ENCODE measurements around the gene BICDL1.
A peak's percentile ranks its signal among the peaks of the same experiment; 100 is the strongest.

Gene BICDL1

DNA sequence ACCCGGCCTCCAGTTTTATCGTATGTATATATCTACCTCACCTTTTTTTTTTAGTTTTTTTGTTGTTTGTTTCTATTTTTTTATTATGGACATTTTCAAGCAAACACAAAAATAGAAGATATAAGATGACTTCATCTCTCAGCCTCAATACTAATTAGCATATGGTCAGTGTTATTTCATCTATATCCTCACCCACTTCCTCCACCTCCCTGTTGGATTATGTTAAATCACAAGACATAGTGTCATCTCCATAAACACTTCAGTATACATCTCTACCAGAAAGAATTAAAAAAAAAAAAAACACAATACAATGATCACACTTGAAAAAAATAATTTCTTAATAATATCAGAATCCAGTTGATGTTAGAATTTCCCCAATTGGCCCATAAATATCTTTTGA lies 92.6 kb downstream of the BICDL1 start:
- DNase-seq = no peak

DNA sequence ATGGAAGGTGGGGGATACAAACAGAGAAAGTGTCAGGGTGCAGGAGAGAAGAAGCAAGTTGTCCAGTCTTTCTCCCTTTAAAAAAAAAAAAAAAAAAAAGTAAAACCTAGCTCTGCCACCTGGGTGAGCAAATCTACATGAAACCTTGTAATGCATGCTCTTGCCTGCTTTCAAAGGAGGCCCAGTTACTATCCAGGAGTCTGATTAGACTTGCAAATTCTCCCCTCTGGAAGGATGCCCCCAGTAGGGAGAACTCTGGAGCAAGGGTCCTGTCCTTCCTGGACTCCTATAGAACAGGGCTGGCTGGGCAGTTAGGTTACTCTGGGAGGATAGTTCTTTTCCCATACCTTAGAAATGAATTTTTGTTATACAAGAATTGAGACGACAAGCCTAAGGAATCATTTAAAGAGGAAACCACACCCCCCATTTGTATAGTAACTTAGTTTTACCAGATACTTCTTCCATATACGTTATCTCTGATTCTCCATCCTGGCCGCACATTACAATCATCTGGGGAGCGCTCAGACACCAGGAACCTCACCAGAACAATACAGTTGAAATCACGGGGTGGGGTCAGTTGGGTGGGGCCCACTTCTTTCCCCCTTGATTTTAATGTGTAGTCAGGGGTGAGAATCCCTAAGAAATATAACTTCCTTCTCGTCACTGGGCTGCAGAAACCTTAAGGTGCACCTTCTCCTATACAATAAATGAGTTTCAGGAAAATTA lies 97.0 kb downstream of the BICDL1 start:
- DNase-seq = peak; percentile 60

DNA sequence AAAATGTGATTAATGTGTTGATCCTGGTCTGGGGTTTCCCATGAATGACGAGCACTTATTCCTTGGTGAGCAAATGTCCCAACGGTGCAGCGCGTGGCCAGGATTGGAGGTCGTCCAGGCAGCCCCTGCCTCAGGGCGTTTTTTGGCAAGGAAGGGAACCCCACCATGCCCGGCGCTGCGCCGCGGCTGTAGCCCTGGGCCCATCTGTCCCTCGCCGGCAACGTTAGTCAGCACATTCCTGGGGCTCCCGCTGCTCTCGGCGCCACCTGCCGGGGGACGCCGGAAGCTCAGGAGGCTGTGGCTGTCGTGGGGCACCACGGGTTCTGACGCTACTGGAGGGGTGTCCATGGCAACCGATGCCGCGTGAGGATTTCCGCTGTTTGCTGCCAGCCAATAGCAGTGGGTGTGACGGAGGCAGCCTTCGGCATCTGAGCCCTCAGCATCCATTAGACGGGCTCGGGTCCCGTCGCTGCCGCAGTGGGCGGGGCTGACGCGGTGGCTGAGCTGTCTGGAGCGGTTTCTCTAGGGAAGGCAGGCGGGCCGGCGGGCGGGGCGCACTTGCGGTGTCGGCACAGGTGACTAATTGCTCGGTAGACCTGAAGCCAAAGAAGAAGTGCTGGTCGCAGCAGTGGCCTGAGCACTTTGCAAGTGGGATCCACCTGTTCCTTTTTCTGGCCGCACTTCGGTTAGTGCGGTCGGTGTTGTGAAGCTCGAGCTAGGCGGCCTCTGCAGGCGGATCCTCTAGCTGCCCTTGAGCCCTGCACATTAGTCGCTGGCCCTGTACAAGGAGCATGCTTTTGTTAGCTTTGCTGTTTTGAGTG lies 98.0 kb downstream of the BICDL1 start:
- DNase-seq = peak; percentile 99

DNA sequence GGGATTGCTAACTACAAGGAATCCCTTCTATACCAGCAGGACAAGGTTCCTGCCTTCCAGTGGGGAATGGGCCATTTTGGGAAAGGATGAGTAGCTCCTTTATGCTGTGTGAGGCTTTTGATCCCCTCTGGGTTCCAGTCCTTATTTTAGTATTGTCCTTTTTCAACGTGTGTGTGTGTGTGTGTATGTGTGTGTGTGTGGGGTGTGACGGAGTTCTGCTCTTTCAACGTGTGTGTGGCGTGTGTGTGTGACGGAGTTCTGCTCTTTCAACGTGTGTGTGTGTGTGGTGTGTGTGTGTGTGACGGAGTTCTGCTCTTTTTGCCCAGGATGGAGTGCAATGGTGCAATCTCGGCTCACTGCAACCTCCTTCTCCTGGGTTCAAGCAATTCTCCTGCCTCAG lies 100.1 kb downstream of the BICDL1 start:
- DNase-seq = no peak

DNA sequence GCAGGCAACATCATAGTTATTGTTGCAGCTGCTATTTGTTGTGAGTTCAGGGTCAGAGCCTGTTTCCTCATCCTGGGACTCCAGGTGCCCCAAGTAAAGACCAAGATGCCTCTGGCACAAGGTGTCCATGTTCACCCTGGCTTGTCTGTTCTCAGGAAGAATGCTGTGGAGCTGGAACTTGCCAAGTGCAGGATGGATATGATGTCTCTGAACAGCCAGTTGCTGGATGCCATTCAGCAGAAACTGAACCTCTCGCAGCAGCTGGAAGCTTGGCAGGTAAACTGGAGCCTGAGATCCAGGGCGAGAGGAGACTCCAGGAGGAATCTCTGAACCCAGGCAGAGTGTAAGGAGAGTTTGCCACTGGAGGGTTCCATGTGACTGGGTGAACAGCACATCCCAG lies 100.8 kb downstream of the BICDL1 start:
- no peak for DNase-seq

DNA sequence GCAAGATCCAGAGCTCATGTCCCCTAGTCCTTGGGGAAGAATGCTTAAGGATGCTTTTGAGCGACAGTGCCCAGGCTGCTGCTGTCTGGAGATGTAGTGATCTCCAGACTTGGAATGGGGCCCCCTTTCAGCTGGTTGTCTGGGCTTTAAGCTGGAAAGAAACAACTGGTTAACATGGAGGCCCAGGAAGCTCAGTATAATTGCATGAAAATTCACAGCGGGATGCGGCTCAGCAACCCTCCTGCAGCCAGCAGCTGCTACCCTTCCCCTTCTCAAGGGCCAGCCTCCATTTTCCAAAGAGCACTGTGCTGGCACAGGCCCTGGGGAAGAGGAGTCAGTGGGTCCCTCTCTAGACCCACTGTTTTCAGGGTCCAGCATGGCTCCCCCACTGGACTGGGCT lies 101.2 kb downstream of the BICDL1 start:
- DNase-seq = no peak

DNA sequence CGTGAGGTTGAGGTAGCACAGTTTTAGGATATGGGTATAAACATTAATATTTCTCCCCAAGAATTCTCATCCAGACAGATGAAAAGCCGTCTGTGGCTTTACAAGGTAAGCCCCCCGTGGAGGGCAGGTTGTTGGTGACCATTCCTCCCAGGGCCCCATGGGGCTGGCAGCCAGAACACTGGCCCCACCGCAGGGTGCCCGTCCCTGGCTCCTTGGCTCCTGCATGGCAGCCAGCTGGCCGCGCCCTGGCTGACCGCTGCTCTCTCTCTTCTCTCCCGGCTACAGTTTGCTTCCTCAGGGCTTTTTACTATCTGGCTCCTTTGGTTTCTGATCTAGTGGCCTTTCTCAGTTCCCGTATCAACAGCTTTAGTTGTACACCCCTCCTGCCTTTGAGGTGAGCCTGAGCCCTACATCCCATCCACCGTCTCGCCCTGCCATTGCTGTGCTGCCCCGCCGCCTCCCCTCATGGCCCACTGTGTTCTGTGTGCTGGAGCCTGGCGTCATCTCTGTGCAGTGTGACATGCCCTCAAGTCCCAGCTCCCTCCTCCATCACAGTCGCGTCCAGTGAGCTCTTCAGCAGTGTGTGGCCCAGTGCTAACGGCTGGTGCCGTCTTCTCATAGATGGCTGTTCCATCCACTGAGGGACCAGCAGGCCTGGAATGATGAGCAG lies 101.7 kb downstream of the BICDL1 start:
- DNase-seq = no peak

DNA sequence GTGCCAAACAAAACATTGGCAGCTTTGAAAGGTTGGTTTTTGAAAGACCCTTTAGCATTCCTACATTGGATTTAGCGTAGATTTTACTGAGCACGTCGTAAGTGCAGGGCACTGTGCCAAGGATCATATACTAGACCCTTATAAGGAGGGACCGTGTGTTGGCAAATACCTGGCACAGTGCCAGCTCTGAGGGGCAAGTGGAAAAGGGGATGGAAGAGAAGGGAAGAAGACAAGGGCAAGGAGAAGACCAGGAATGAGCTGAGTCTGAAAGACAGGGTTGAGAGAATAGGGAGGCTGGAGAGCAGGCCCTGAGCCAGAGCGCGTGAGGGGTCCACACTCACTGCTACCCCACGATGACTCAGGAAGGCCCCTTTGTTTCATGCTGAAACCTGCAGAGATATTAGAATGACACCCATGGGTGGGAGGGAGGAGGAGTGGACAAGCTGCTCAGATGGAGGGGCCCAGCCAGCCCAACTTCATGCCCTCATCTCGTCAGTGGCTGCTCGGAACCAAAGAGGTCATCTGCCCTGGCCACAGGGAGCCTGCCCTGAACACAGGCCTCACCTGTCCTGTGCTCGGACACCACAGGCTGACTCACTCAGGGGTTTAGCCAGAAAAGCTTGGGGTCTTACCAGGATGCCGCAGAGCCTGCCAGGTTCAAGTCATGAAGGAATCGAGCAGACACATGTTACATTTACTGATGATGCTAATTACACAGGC lies 102.5 kb downstream of the BICDL1 start:
- DNase-seq = no peak

DNA sequence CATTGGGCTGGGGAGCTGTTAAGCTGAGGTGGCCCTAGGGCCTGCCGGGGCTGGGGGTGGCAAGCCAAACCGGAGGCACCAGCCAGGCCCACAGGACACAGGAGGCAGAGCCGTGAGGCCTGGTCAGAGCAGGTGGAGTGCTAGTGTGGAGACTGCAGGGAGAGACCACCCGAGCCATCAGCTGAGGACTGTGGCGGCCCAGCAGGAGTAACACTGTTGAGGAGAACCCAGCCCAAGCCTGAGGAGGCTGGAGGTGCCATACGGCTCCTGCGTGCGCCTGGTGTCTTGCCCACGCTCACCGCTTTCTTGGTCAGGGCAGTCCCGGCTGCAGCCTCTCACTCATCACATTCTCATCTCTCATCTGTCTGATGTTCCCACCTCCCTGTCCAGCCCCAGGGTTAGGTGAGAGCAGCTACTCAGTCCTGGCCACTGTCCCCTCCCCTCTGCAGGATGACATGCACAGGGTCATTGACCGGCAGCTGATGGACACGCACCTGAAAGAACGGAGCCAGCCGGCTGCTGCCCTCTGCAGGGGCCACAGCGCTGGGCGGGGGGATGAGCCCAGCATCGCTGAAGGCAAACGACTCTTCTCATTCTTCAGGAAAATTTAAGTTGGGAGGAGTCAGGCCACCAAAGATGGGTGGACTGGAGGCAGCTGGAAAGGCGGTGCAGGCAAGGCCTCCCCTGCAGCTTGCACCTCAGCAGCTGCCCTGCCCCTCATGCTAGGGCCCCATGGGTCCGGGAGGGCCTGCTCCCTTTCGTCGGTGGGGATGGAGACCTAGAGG lies 103.7 kb downstream of the BICDL1 start:
- no peak for DNase-seq

DNA sequence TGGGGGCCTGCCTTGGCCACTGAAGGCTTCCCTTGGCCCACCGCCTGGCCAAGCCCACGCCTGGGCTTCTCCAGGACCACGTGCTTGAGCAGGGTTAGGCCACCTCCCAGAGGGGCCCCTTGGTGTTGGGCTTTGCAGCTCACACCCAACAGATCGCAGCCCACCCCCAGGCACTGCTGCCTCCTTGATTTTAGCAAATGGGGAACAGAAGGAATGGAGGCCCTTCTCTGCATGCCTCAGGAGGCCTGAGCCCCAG lies 104.2 kb downstream of the BICDL1 start:
- DNase-seq = no peak

DNA sequence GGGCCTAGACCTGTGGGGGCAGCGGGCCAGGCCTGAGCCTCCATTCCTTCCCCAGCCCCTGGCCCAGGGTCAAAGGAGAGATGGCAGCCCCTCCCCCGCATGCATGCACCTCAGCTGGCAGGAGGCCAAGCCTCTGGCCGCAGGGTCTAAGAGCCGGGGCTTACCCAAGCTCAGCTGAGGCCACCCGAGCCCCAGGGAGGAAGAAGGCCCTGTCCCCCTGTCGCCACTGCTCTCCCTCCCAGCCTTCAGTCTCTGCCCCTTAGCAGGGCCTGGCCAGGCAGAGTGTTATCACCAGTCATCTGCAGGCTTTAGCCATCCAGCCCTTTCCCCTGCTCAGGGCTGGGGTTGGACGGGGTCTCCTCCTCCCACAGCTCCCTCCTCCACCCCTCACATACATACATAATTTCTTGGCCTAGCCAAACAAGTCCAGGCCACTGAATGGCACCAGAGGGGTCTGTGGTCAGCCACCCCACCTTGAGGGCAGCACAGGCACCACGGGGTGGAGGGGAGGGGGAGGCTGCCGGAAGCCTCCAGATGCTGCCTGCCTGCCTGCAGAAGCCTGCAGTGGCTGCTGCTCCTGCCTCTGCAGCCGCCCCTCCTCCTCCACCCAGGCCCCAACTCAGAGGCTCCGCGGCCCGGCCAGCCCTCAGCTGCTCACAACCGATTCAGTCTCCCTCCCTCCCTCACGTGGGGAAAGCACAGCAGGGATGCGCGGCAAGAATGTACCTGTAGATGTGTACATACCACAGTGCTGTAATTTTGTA lies 104.7 kb downstream of the BICDL1 start:
- peak; percentile 34 for DNase-seq

DNA sequence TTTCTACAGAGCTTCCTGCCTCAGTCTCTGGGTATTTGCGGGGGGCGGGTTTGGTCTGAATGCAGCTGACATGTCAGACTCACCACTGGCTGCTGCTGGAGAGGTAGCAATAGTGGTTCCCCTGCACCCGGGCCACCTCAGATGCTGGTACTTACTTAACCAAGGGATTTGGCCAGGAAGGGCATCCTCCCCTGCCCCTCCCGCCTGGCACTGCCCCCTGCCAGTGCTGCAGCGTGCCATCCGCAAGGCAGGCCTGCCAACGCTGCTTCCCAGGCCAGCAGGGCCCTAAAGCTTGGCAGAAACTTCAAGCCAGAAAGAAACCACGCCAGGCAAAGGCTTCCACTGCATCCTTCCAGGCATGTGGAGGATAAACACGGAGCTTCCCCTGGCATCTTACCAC lies 105.4 kb downstream of the BICDL1 start:
- no peak for DNase-seq

DNA sequence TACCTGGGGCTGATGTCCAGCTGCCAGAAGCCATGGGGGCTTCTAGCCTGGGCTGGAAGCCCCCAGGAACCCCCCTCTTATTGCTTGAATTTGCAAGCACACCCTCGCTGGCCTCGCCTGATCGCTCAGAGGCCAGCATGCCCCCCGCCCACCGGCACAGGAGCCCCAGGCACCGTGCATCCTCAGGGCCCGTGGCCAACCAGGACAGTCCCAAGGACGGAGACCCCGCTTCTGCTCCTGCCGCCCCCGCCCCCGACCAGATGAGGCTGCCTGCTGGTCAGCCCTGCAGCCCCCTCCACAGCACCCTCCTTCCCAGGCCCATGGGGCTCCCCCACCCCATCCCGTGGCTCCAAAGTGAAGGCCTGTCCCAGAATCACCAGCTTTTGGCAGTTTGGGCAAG lies 106.3 kb downstream of the BICDL1 start:
- DNase-seq = no peak

DNA sequence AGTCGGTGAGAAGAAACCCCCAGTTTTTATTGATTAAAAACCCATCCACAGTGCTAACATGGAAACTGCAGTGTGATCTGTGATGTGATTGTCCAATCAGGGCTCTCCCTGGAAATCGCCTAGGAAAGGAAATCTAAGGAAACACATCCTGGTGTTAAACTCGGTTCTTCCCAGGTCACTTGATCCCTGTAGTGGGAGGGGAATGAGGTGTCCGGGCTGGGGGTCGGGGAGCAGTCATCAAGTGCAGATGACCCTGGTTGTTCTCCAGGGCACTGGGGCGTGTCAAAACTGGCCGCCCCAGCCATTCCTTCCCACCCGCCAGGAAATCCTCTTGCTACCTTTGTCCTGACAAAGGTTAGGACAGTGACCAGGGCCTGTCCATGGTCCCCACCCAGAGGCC lies 106.7 kb downstream of the BICDL1 start:
- DNase-seq = no peak

DNA sequence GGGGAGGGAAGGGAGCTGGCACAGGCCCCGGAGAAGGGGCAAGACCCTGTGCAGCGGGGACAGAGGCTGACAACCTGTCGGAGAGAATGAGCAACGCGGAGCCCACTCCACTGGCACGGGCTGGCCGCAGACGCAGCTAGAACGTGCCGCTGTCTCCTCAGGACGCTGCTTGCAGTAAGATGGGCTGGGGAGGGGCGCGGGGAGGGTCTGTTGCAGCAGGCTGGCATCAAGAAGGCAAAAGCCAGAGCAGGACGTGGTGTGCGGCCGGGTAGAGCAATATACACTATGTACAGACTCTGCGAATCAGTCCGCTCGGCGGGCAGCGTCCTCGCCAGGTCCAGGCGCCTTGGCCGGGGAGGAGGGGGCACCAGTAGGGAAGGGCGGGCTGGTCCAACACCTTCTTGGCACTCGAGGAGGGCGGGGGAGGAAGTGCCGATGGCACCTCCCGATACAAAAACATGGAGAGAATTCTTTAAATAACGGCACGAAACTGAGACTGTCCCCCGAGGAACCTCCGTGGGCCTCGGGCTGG lies 107.7 kb downstream of the BICDL1 start:
- DNase-seq = no peak

DNA sequence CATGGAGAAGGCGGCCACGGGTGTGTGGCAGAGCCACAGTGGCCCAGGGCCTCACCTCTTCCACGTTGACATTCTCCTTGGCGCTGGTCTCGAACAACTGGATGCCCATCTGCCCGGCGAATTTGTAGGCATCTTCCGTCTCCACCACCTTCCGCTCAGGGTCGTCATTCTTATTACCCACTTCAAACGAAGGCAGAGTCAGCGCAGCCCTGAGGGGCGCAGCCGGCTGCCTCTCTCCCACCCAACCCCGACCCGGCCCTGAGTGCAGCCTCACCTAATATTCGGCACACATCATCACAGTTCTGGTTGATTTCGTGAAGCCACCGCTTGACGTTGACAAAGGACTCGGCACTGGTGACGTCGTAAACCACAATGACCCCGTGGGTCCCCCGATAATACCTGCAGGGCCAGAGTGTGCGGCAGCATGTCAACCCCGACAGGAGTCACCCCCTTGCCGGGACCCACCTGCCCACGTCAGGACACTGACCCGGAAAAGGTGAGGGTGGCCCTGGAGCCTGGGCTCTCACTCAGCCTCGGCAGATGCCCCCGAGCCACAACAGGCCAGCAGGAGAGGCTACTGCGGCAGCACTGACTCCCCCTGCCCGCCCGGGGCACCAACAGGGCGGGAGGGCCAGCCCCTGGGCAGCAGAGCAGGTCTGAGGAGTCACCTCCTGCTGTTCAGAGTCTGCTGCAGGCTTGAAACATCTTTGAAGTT lies 109.9 kb downstream of the BICDL1 start:
- no peak for DNase-seq

DNA sequence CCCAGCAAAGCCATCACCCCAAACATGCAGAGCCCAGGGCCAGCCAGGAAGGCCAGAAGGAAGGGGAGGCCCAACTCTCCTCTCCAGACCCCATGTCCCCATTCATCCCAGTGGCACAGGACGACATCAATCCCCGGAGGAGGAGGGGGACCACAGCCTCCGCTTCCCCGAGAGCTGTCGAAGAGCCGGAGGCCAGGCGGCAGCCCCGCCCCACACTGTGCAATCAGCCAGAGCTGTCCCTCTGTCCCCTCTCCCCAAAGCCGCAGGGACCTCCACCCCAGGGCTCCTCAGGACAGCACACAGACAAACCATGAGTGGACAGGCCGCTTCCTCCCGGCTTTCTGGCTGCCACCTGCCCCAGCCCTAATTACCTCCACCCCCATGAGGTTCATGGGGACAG lies 110.7 kb downstream of the BICDL1 start:
- DNase-seq = no peak

DNA sequence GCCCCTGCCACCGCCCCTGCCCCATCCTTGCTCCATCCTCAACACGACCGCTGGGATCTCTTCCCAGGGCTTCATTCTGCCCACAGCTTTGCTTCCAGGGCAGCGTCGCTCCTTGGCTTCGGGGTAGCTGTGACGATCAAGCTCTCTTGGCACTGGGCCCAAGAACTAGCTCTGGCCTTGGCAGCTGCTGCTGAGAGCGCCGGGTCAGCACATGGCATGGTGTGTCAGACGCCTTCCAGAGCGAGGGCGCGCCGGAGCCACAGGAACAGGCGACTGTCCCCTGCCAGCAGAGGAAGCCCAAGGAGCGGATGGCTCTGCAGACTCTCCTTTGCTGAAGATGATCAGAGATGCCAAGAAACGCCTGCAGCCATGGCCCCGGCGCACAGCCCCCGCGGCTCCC lies 111.6 kb downstream of the BICDL1 start:
- no peak for DNase-seq

DNA sequence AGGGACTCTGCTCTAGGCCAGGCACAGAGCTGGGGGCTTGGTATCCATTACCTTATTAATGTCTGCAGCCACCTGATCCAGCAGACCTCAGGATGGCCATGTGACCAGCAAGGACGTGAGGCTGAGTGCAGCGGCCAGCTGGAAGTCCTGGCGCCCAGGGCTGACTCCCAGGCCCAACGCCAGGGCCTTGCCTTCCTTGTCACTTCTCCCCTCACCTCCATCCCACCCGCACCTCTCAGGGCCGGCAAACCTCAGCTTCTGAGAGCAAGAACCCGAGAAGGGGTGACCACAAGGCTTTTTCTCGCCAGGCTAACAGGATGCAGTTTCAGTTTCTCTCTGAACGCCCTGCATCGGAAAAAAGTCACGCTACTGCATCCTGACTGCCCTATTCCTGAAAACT lies 112.1 kb downstream of the BICDL1 start:
- no peak for DNase-seq

DNA sequence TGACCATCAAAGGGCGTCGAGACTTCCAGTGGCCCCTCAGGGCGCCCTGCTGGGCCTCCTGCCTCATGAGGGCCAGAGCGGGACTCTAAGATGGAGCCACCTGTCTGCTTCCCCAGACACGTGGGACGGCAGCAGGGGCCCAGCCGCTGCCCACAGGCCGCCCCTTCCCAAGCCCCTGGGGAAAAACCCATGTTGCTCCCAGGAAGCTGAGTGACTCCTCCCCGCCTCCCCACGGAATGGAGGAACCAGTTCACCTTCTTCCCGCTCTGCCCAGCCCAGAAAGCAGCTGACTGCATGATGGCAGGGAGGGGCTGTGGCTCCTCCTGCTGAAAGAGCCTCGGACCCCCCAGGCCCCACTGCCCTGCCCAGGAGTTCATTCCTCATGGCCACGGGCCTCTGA lies 112.6 kb downstream of the BICDL1 start:
- no peak for DNase-seq
